H1 (cell line): ENCODE results near the gene KIAA0513. TPM values are rescaled to one million over a fixed set of nuclear protein-coding genes. Genes with fewer than 3 reads are reported as not detected.

Experiments used
- CREB1 ChIP-seq: IDR thresholded peaks from 2 replicates; pipeline ENCODE4 v1.6.1; 2012; ENCODE audit warnings: inconsistent platforms
- polyA plus RNA-seq, 7 experiments: library from polyadenylated mRNA; depleted of rRNA in 3 of 7; stranded (reverse) in 5 of 7; unstranded in 2 of 7; fragments of >200 nt in 5 of 7; fragments of 200-250 nt in 2 of 7; gene quantifications; 1 replicate in 5 of 7; 2 replicates in 1 of 7; 4 replicates in 1 of 7; pipeline versions ENCODE4 v1.2.1 to v1.2.3, GENCODE V29; 2011 to 2013; ENCODE audit warnings: missing spikeins in 2 of 7, mixed read lengths in 2 of 7
- total RNA-seq: library from RNA; stranded (reverse); fragmentation: NEBNext Ultra II Directional; extraction: Animal tissue kit (Norgen Biotek cat#: 25700); gene quantifications from 2 replicates; pipeline ENCODE4 v1.2.1, GENCODE V29; 2021

The KIAA0513 gene
- total and polyA plus RNA-seq, 2 of the 8 experiments (the other 6 are each of a cell fraction or from before 2014, with no cell fraction given) = 2.1 to 6.1 TPM

- 0 out of 2 replicates have a peak, but pooled peaks have one; percentile 22 for TF ChIP-seq CREB1
These were observed 87.4 kb downstream of the KIAA0513 start (continued) for GRCh38 chr16:85114909-85115567.
